Activated T-helper 1 cell treated with anti-CD3 and anti-CD28 coated beads, Interleukin-12 subunit alpha, Interleukin-12 subunit beta, Interleukin-2, Interleukin-4 antibody, amounts not matched to agents 30 ng/mL and 10 ng/mL and 1 ng/mL, durations not matched to agents 14 hours and 24 hours and 36 hours (primary cell): ENCODE results near the gene ANKRD39. TPM values are rescaled to one million over a fixed set of nuclear protein-coding genes. Genes with fewer than 3 reads are reported as not detected.

Experiments
- DNase-seq: peaks from one replicate; pipeline ENCODE4 v3.0.0; 2021; ENCODE audit warnings: low spot score
- H3K27ac Mint-ChIP-seq: one replicate; pipeline ENCODE4 v1.8.0; 2021; ENCODE audit warnings: mild to moderate bottlenecking, mixed read lengths
- H3K27me3 Mint-ChIP-seq: one replicate; pipeline ENCODE4 v1.8.0; 2022; ENCODE audit warnings: mild to moderate bottlenecking, moderate library complexity, mixed read lengths; ENCODE audit not compliant: insufficient read depth
- H3K36me3 Mint-ChIP-seq: one replicate; pipeline ENCODE4 v1.8.0; 2021; ENCODE audit warnings: low read depth, mixed read lengths
- H3K4me1 Mint-ChIP-seq: one replicate; pipeline ENCODE4 v1.8.0; 2021; ENCODE audit warnings: low read depth, mixed read lengths
- H3K4me3 Mint-ChIP-seq: one replicate; pipeline ENCODE4 v1.8.0; 2021; ENCODE audit warnings: mild to moderate bottlenecking, moderate library complexity, mixed read lengths
- H3K9me3 Mint-ChIP-seq: one replicate; pipeline ENCODE4 v1.8.0; 2021; ENCODE audit warnings: mixed read lengths
- intact Hi-C: fragments of 100-400 bp; cut with micrococcal nuclease; formaldehyde crosslinking; loops from one replicate; pipeline ENCODE4 v1.15.1; 2024
- total RNA-seq: library from RNA; stranded (reverse); gene quantifications from 2 replicates; pipeline ENCODE4 v1.2.3, GENCODE V29; 2022

The ANKRD39 gene
- total RNA-seq, 1 donor from 2014 or later, result 41.1 TPM

DNA sequence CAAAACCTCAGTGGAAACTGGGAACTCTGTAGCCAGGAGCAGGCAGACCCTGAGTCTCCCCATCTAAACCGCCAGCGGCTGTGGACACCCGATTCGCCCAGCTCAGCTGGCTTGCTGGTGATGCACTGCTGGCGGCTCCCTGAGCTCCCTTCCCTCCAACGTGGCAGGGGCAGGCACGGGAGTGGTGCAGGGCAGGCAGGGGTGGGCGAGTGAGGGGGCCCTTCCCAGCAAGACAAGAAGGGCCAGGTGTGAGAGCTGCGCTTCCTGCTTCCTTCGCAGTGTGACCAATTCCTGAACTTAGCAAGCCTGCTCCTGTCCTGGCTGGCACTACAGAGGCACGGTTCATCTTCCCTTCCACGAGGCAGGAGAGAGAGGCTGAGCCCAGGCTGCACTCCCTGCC lies 24.4 kb upstream of the ANKRD39 start:
- peaks cover 2% of the 10 kb centered on the region for H3K27me3 Mint-ChIP-seq
- intact Hi-C loops, result no loop called here
- H3K4me3 Mint-ChIP-seq, result no peak overlapping the region
- no peak for DNase-seq
- no peaks in the 10 kb centered on the region for H3K9me3 Mint-ChIP-seq
- H3K27ac Mint-ChIP-seq, result no peak overlapping the region
- H3K4me1 Mint-ChIP-seq, result no peaks in the 10 kb centered on the region
- H3K36me3 Mint-ChIP-seq, result no peaks in the 10 kb centered on the region

DNA sequence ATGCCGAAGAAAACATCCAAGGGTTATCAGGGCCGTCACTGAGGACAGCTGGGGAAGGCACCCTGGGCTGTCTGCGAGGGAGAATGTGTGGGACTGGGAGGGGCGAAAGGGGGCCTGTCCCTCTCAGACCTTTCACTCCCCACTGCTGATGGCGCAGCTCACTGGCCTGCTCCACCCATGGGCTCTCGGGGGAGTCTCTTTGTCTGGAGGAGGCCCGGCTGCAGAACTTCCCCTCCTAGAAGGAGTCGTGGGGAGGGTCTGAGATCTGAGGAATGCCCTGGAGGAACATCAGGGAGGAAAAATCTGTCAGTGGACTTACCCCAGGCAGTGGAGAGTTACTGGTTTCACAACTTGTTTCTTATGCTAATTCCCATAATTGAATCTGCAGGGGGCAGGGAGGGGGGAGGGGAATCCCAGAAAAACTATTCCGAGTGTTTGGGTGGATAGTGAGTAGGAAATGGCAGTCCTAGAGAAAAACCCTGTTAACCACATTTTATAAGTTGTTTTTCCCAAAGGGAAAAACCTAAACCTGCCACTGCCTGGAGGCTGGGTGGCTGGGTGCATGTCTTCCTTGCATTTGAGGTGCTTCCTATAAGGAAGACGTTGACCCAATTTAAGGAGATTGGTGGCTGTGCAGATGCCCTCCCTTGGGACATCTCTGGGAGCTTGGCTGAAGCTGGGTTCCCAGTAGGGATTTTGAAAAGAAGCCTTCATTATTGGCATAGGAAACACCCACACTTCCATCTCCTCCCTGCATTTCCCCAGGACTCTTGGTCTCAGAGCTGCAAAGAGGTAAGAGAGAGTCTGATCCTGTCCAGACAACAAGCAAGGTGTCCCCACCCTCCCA lies 23.8 kb upstream of the ANKRD39 start:
- H3K27me3 Mint-ChIP-seq, result peaks cover 4% of the 10 kb centered on the region
- DNase-seq, result no peak
- H3K27ac Mint-ChIP-seq, result no peak overlapping the region
- H3K9me3 Mint-ChIP-seq, result no peaks in the 10 kb centered on the region
- intact Hi-C loops, result no loop called here
- no peaks in the 10 kb centered on the region for H3K4me1 Mint-ChIP-seq
- H3K36me3 Mint-ChIP-seq, result no peaks in the 10 kb centered on the region
- H3K4me3 Mint-ChIP-seq, result no peak overlapping the region

DNA sequence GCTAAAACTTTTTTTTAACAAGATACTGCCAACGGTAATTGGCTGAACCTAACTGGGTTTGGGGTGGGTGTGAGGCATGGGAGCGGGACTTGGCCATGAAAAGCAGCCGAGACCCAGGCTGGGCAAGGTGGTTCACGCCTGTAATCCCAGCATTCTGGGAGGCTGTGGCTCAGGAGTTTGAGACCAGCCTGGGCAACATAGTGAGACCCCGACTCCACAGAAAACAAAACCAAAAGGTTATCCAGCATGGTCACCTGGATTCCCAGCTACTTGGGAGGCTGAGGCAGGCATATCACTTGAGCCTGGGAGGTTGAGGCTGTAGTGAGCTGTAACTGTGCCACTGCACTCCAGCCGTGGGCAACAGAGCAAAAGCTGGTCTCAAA lies 23.1 kb upstream of the ANKRD39 start:
- Mint-ChIP-seq H3K4me3 (no peak overlapping the region), H3K27me3 (peaks cover 6% of the 10 kb centered on the region), H3K9me3 (no peaks in the 10 kb centered on the region), H3K4me1 (no peaks in the 10 kb centered on the region), H3K36me3 (no peaks in the 10 kb centered on the region), H3K27ac (no peak overlapping the region)
- intact Hi-C loops, result no loop called here
- DNase-seq, result no peak

DNA sequence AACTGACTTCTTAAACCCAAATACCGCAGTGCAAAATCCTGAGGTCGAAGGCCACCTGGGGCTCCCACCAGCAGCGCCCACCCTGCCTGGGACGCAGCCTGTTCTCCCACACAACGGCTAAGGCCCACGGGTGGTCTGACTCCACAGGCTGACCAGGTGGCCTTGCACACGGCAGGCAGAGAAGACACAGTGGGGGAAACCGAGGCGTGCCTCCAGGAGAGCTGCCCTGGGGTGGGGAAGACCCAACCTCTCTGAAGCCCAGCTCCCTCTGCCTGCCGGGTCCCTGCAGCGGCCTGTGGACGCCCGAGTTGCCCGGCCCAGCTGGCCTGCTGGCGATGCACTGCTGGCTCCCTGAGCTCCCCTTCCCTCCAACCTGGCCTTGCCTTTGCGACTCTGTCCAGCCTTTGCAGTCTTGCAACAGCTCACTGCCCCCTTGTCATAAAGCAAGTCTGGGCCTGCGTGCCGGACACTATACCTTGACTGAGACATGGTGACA lies 21.8 kb upstream of the ANKRD39 start:
- Mint-ChIP-seq H3K27ac (no peak overlapping the region), H3K4me1 (peaks cover 1% of the 10 kb centered on the region), H3K9me3 (no peaks in the 10 kb centered on the region), H3K4me3 (no peak overlapping the region), H3K27me3 (peaks cover 6% of the 10 kb centered on the region), H3K36me3 (no peaks in the 10 kb centered on the region)
- intact Hi-C loops, result no loop called here
- DNase-seq, result no peak

DNA sequence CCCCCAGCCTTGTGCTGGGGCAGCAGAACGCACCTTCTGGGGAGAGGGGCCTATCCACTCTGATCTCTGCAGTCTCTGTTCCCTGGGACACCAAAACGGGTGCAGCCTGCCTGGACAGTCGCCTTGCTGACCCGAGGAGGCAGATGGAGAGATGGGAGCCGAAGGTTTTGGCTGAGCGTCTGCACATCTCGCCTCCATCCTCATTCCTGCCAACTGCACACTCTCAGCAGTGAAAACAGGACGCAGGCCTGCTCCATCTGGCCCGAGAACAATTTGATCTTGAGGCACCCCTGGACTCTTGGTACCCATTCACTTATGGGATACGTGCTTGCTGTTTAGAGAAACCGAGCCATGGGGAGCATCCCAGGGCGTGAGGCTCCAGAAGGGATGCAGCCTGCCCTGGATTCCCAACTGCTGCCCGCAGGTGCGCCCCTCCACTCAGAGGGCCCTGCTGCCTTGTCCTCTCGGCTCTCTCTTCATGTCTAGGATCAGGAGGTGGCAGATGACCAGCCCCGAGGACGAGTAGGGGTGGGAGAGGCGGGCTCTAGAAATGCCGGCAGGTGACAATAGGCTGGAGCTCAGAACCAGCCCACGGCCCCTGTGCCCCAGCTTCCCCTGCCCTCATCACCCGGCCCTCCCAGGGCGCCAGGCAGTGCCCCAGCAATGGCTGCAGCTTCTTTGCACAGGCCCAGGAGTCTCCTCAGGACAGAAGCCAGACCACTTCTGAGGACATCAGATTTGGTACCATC lies 21.2 kb upstream of the ANKRD39 start:
- H3K36me3 Mint-ChIP-seq, result no peaks in the 10 kb centered on the region
- H3K4me3 Mint-ChIP-seq, result no peak overlapping the region
- no peaks in the 10 kb centered on the region for H3K9me3 Mint-ChIP-seq
- H3K4me1 Mint-ChIP-seq, result peaks cover 7% of the 10 kb centered on the region
- H3K27ac Mint-ChIP-seq, result no peak overlapping the region
- peaks cover 6% of the 10 kb centered on the region for H3K27me3 Mint-ChIP-seq
- no peak for DNase-seq
- intact Hi-C loops, result no loop called here

DNA sequence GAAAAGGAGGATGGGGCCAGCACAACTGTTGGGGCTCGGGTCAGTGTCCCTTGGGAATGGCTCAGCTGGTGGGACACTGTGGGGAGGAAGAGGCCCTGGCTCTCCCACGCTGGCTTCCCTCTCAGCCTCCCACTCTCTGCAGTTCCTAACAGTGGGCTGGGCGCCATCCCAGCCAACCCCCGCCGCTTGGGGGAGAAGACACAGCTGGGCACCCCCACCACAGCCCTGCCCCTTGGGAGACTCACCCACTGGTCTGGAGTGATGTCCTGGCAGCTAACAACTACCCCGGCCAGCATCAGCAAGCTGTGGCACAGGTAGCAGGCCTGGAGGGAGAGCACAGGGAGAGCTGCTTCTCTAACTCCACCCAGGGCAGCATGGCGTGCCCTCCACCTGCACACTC lies 20.4 kb upstream of the ANKRD39 start:
- intact Hi-C loops, result no loop called here
- H3K27ac Mint-ChIP-seq, result no peak overlapping the region

DNA sequence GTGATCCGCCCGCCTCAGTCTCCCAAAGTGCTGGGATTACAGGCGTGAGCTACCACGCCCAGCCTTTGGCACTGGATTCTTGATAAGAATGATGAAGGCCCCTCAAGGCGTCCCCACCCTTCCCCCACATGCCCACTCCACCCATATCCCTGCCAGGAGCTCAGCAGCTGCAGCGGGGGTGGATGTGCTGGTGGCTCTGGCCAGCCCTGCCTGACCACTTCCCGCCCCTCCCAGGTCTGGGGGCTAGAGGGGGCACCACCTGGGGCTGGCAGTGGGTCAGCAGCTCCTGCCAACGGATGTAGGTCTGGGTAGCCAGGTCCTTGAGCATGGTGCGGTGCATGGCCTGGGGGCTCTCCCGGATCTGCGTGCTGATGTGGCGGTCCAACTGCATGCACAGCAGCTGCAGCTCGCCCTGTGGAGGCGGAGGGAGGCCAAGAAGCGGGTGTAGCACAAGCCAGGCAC lies 19.8 kb upstream of the ANKRD39 start:
- peaks cover 12% of the 10 kb centered on the region for H3K27me3 Mint-ChIP-seq
- no peak overlapping the region for H3K4me3 Mint-ChIP-seq
- no peaks in the 10 kb centered on the region for H3K9me3 Mint-ChIP-seq
- no peak overlapping the region for H3K27ac Mint-ChIP-seq
- intact Hi-C loops, result no loop called here
- no peaks in the 10 kb centered on the region for H3K36me3 Mint-ChIP-seq
- H3K4me1 Mint-ChIP-seq, result peaks cover 14% of the 10 kb centered on the region
- no peak for DNase-seq

More for the DNA sequence above, 20.4 kb upstream of the ANKRD39 start:
- Mint-ChIP-seq H3K36me3 (no peaks in the 10 kb centered on the region), H3K27me3 (peaks cover 7% of the 10 kb centered on the region), H3K9me3 (no peaks in the 10 kb centered on the region), H3K4me1 (peaks cover 12% of the 10 kb centered on the region), H3K4me3 (no peak overlapping the region)
- DNase-seq, result no peak

DNA sequence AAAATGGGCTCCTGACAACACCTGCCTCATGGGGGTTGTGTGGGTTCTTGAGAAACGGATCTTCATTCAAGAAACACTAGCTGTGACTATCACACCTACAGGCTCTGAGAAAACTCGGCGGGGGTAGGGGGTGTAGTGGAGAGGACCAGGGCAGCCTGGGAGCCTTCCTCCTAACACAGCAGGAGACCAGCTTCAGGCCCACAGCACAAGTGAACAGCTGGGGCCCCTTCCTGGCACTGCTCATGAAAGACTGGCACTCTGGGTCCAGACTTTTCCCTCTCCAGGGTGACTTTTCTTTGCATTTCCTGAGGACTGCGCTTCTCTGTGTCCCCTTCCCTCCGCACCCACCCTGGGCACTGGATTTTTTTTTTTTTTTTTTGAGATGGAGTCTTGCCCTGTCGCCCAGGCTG lies 19.2 kb upstream of the ANKRD39 start:
- H3K27me3 Mint-ChIP-seq, result peaks cover 18% of the 10 kb centered on the region
- no peak for DNase-seq
- intact Hi-C loops, result no loop called here
- no peaks in the 10 kb centered on the region for H3K36me3 Mint-ChIP-seq
- no peak overlapping the region for H3K4me3 Mint-ChIP-seq
- no peaks in the 10 kb centered on the region for H3K9me3 Mint-ChIP-seq
- H3K4me1 Mint-ChIP-seq, result peaks cover 14% of the 10 kb centered on the region
- H3K27ac Mint-ChIP-seq, result no peak overlapping the region

DNA sequence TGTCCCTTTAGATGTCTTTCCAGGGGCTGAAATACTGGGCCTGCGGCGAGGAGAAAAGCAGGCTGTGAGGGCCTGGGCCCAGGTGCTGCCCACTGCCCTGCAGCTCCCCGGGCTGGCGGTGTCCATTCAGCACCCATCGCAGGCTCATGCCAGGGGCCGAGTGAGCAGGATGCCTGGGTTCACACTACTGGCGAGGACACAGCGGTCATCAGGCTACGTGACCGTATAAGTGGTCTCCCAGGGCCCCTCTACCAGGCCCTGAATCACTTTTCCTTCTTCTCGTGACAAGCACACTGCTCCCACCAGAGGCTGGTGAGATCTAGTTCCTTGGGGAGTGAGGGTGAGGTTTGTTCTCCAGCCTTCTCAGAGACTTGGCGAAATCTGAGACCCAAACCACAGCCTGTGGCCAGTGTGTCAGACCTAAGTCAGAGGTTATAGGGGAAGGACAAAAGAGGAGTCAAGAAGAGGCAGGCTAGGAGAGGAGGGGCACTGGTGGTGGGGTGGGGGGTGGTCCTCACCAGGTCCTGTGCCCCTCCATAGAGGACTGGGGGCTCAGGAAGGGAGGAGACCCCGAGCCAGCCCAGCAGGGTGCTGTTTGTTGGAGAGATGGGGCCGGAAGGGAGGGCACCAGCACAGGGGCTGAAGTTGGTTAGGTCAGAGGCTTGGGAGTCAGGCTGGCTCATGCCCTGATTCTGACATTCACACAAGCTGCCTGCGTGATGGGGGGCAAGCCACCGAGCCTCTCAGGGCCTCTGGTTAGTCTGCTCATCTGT lies 18.6 kb upstream of the ANKRD39 start:
- H3K9me3 Mint-ChIP-seq, result no peaks in the 10 kb centered on the region
- peaks cover 21% of the 10 kb centered on the region for H3K27me3 Mint-ChIP-seq
- H3K4me1 Mint-ChIP-seq, result peaks cover 14% of the 10 kb centered on the region
- intact Hi-C loops, result no loop called here
- H3K4me3 Mint-ChIP-seq, result no peak overlapping the region
- no peak overlapping the region for H3K27ac Mint-ChIP-seq
- no peaks in the 10 kb centered on the region for H3K36me3 Mint-ChIP-seq
- no peak for DNase-seq

DNA sequence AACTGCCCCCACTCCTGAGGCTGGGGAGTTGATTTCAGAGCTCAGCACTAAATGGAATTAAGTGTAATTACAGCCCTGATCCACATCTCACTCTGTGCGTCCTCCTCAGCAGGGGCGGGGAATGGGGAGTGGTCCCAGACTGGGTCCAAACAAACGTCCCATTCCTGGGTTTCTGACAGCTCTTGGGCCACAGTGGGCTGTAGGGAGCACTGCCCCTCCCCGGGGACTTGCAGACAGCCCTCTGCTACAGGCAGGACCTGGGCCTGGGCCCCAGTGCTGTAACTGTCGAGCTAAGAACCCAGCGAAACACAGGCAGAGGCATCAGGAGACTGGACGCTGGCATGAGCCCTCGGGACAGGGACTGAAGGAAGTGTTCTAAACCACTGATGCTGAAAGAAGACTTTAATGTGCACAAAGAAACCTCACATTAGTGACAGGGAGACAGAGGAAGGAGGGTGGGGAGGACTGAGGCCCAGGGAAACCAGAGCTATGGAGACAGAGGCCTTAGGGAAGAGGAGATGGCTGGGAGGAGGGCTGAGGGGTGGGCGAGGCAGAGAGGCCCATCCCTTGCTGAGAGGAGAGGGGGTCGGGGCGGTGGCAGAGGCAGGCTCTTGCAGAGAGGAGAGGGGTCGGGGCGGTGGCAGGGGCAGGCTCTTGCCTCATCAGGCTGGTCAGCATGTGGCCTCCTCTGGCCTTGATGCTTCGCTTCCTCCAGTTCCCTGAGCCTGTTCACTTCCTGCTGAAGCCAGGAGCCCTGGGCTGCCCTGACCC lies 17.9 kb upstream of the ANKRD39 start:
- H3K4me3 Mint-ChIP-seq, result no peak overlapping the region
- peaks cover under 1% of the 10 kb centered on the region for H3K36me3 Mint-ChIP-seq
- no peak overlapping the region for H3K27ac Mint-ChIP-seq
- H3K9me3 Mint-ChIP-seq, result no peaks in the 10 kb centered on the region
- intact Hi-C loops, result no loop called here
- DNase-seq, result no peak
- peaks cover 21% of the 10 kb centered on the region for H3K4me1 Mint-ChIP-seq
- H3K27me3 Mint-ChIP-seq, result peaks cover 27% of the 10 kb centered on the region

DNA sequence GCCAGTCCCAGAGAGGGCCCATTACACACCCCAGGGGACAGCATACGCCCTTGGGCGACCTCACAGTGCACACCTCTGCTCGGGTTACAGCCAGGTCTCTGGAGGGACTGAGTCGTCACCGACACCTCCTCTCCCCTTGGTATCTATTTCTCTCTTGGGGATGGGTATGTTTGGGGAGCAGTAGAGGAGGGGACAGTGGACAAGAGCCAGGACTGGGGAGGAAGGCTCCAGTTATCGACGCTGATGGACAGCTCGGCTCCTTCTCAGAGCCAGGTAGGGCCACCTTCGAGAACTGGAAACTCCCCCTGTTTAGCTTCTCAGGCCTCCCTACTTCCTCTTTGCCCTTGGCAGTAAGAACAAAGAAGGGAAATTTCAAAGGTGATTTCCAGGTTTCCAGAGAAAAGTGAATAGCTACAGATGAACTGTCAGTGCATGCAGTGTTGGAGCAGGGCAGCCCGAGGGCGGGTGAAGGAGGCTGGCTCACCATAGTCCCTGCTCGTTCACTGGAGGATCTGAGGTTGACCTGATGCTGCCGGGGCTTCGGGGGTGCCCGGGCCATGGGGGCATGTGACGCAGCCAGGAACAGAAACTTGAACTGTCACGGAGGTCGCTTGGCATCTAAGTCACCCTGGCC lies 16.5 kb upstream of the ANKRD39 start:
- intact Hi-C loops, result loop anchor here (5.0 kb wide), 1 partner anchor 38 kb away; no protein-coding TSS in a partner anchor
- peak overlapping the region; percentile 65 for H3K27ac Mint-ChIP-seq

More for the DNA sequence above, 16.5 kb upstream of the ANKRD39 start:
- Mint-ChIP-seq H3K36me3 (peaks cover 3% of the 10 kb centered on the region), H3K4me1 (peaks cover 26% of the 10 kb centered on the region), H3K4me3 (no peak overlapping the region), H3K9me3 (no peaks in the 10 kb centered on the region), H3K27me3 (peaks cover 30% of the 10 kb centered on the region)
- DNase-seq, result no peak
